K562 (cell line): ENCODE results near the gene EFHC1. TPM values are rescaled to one million over a fixed set of nuclear protein-coding genes. Genes with fewer than 3 reads are reported as not detected.

Source experiments
- CTCF ChIP-seq, 3 experiments: IDR thresholded peaks in 2 of 3; conservative IDR thresholded peaks in 1 of 3; 2 replicates each; pipeline ENCODE4 v1.5.1; 2011 to 2012; ENCODE audit warnings: low read length in 3 of 3, mild to moderate bottlenecking in 3 of 3, control low read depth in 2 of 3, improper control_type of control experiment in 1 of 3, inconsistent platforms in 1 of 3, low read depth in 1 of 3, mixed read lengths in 1 of 3, moderate library complexity in 1 of 3; ENCODE audit not compliant: insufficient read depth in 2 of 3
- FOXJ2 ChIP-seq: fragments of 200-800 bp; sonication (Bioruptor generic); IDR thresholded peaks from 2 replicates; pipeline ENCODE4 v1.6.1; 2016; ENCODE audit warnings: missing genetic modification characterization, missing compliant biosample characterization
- JUN ChIP-seq, 2 experiments: sonication (generic) in 1 of 2; formaldehyde crosslinking in 1 of 2; IDR thresholded peaks; 2 replicates each; pipeline versions ENCODE4 v1.6.1 to v1.8.0; 2012 to 2022; ENCODE audit warnings: borderline replicate concordance in 2 of 2, mild to moderate bottlenecking in 2 of 2, improper control_type of control experiment in 1 of 2, low read depth in 1 of 2, low read length in 1 of 2, missing genetic modification reagents in 1 of 2
- PHB2 ChIP-seq: fragments of 450-650 bp; IDR thresholded peaks from 2 replicates; pipeline ENCODE4 v1.6.1; 2017; ENCODE audit warnings: low read depth
- RAD21 ChIP-seq, 2 experiments: fragments of 250-450 bp in 1 of 2; fragments of 450-650 bp in 1 of 2; sonication (Bioruptor Pico) in 1 of 2; formaldehyde crosslinking in 1 of 2; IDR thresholded peaks in 1 of 2; conservative IDR thresholded peaks in 1 of 2; 2 replicates each; pipeline versions ENCODE4 v1.4.0 to v1.8.0; 2020 to 2022; ENCODE audit warnings: mild to moderate bottlenecking in 2 of 2, moderate library complexity in 1 of 2
- RCOR1 ChIP-seq, 2 experiments: IDR thresholded peaks; 2 replicates each; pipeline ENCODE4 v1.6.1; 2012; ENCODE audit warnings: low read depth in 2 of 2, low read length in 2 of 2, borderline replicate concordance in 1 of 2, improper control_type of control experiment in 1 of 2
- REST ChIP-seq, 2 experiments: fragments of 450-650 bp; formaldehyde crosslinking in 1 of 2; IDR thresholded peaks; 2 replicates each; pipeline versions ENCODE4 v1.4.0 to v1.6.1; 2014 to 2020; ENCODE audit warnings: mild to moderate bottlenecking in 2 of 2, borderline replicate concordance in 1 of 2, low read depth in 1 of 2
- STAG1 ChIP-seq: sonication (generic); formaldehyde crosslinking; IDR thresholded peaks from 2 replicates; pipeline ENCODE4 v1.5.0; 2020; ENCODE audit warnings: missing genetic modification reagents, borderline replicate concordance
- U2AF2 ChIP-seq: fragments of 200-400 bp; formaldehyde crosslinking; optimal IDR thresholded peaks from 2 replicates; pipeline ENCODE3; 2017; ENCODE audit warnings: low read depth, mild to moderate bottlenecking, low read length
- ZBTB49 ChIP-seq: sonication (generic); formaldehyde crosslinking; IDR thresholded peaks from 2 replicates; pipeline ENCODE4 v1.8.0; 2022; ENCODE audit warnings: missing genetic modification reagents, mild to moderate bottlenecking, borderline replicate concordance
- ZNF668 ChIP-seq: fragments of 250-450 bp; sonication (Bioruptor Pico); IDR thresholded peaks from 2 replicates; pipeline ENCODE4 v1.8.0; 2022; ENCODE audit warnings: mild to moderate bottlenecking, inconsistent platforms
- ZNF695 ChIP-seq: fragments of 450-650 bp; formaldehyde crosslinking; IDR thresholded peaks from 2 replicates; pipeline ENCODE4 v1.4.0; 2020; ENCODE audit warnings: mild to moderate bottlenecking, moderate library complexity
- polyA plus RNA-seq, 8 experiments: library from polyadenylated mRNA; depleted of rRNA in 4 of 8; stranded (reverse) in 5 of 8; unstranded in 3 of 8; fragments of >200 nt; fragmentation: Nextera tagmentation in 2 of 8; fragmentation: Illumina TruSeq in 1 of 8; extraction: Ambion mirVana in 2 of 8; extraction: Trizol in 1 of 8; gene quantifications; 2 replicates each; pipeline versions ENCODE4 v1.2.1 to v1.2.3, GENCODE V29; 2011 to 2014; ENCODE audit warnings: inconsistent platforms in 1 of 8, missing spikeins in 1 of 8
- total RNA-seq, 7 experiments: library from RNA; depleted of rRNA in 6 of 7; stranded (reverse); fragments of >200 nt in 6 of 7; fragmentation: Illumina TruSeq in 2 of 7; extraction: Trizol in 2 of 7; gene quantifications; 2 replicates each; pipeline versions ENCODE4 v1.2.1 to v1.2.3, GENCODE V29; 2011 to 2021; ENCODE audit warnings: low replicate concordance in 1 of 7

EFHC1 gene
- total and polyA plus RNA-seq, 9 of the 15 experiments (the other 6 are each of a cell fraction or from before 2014, with no cell fraction given): 9.5 to 31.0 (median 14.9) TPM

GRCh38 chr6:52399511-52400312 is 20.4 kb upstream of the EFHC1 start (continued):
- TF ChIP-seq REST (IDR thresholded peaks at IDR 0.05; ENCODE audit: borderline replicate concordance): peak; percentile 82
- no peak for TF ChIP-seq REST (CRISPR knock-in tag; IDR thresholded peaks at IDR 0.05; ENCODE audit: low read depth)
- TF ChIP-seq FOXJ2 (tag): no peak
- TF ChIP-seq JUN (IDR thresholded peaks at IDR 0.05; ENCODE audit: borderline replicate concordance, low read depth, low read length): 0 out of 2 replicates have a peak, but pooled peaks have one; percentile 20
- TF ChIP-seq JUN (CRISPR knock-in tag; IDR thresholded peaks at IDR 0.05; ENCODE audit: borderline replicate concordance): no peak
- peak in 1 of 2 experiments; percentile 38; a peak in 1 of 4 replicates for TF ChIP-seq RCOR1 (IDR thresholded peaks at IDR 0.05; ENCODE audit: borderline replicate concordance in 1 of 2, low read depth in 2 of 2, low read length in 2 of 2)
- TF ChIP-seq ZNF668 (CRISPR knock-in tag): no peak
- TF ChIP-seq PHB2: no peak
- TF ChIP-seq STAG1 (CRISPR knock-in tag): peak; percentile 35; the same call in 1 of the 2 replicates
- peak; percentile 87 to 92 for TF ChIP-seq RAD21 (CRISPR knock-in tag; conservative IDR thresholded peaks at IDR 0.05 in 1 of 2, IDR thresholded peaks at IDR 0.05 in 1 of 2)
- no peak for TF ChIP-seq U2AF2
- no peak for TF ChIP-seq ZNF695
- no peak for TF ChIP-seq ZBTB49 (CRISPR knock-in tag)
- peak; percentile 83 to 95 (median 86) for TF ChIP-seq CTCF (IDR thresholded peaks at IDR 0.05 in 2 of 3, conservative IDR thresholded peaks at IDR 0.05 in 1 of 3; ENCODE audit: insufficient read depth in 2 of 3, low read depth in 1 of 3, low read length in 3 of 3)
